GM18505 (cell line): ENCODE results near the gene TAS2R1.
"Not testable (repeated sequence)": the region's sequence is repeated elsewhere in the genome, so short reads cannot be mapped to it uniquely, and the experiment has no call there.

ENCODE experiments used
- ATAC-seq: cut with Tn5 transposase; IDR thresholded peaks from one replicate; pipeline ENCODE4 v1.9.1; 2021; ENCODE audit not compliant: unreplicated experiment
- POLR2A ChIP-seq: IDR thresholded peaks from 4 replicates; pipeline ENCODE4 v1.6.1; 2011; ENCODE audit warnings: borderline replicate concordance; ENCODE audit not compliant: insufficient read depth, insufficient read length; ENCODE audit errors: extremely low read depth

The TAS2R1 gene

DNA sequence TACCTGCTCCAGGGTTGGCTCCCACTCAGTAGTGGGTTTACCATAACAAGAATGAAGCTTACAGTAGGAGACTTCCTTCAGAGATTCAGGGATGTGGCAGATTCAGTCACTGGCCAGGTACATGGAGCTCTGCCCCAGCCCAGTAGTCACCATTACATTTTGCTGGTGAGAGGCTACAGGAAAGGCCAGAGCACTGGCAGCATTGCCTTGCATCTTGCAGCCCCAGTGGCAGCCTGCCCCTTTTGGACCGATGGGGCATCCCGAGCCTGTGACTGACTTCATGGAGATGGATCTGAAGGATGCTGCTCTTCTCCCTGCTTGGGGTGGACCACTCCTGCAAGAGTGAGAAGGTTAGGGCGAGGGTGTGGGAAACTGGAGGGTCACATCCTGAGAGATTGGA lies 16.8 kb downstream of the TAS2R1 start:
- TF ChIP-seq POLR2A, result no peak

DNA sequence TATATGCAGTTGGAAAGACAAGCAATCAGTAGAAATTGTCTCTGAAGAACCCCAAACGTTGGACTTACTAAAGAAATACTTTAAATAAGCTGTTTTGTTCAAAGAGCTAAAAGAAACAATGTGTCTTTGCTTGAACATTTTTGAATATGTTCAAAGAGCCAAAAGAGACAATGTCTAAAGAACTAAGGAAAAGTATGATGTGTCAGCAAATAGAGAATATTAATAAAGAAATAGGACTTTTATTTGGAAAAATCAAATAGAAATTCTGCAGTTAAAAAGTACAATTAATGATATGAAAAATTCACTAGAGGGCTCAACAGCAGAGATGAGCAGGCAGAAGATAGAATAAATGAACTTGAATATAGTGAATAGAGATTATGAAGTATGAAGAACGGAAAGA lies 19.2 kb downstream of the TAS2R1 start:
- no peak for TF ChIP-seq POLR2A
- no peak for ATAC-seq

More for the DNA sequence above, 16.8 kb downstream of the TAS2R1 start:
- no peak for ATAC-seq

DNA sequence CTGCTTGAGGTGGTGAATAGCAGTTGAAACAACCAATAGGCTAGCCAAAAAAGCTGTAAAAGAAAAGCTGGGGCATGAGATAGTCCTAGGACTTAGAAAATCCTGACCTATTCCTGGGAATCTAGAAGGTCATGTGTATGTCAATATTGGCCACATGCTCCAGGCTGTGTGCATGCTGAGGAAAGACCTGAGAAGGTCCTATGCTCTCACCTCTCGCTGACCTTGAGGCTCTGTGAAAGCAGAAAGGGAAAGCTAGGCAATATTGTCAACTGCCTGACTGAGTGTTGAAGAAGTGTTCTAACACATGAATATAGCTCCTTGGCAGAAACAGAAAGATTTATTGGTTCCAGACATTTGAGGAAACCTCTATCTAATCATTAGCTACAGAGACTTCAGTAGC lies 19.8 kb downstream of the TAS2R1 start:
- no peak for ATAC-seq
- TF ChIP-seq POLR2A, result no peak

DNA sequence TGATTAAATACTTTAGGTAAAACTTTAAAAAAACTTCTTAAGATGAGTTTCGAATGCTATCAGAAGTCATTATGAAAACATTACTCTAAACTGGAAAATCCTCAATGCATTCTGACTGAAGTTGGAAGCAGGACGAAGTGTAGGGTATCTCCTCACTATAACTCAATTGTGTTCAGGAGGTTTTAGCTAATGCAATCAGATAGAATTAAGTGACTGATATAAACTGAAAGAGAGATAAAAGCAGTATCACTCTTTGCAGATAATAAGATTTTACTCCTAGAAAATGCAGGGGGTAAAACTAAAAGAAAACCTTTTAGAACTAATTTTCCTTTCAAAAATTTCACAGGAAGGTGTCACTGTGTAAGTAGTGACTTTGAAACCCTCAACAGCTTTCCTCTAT lies 22.1 kb downstream of the TAS2R1 start:
- no peak for ATAC-seq
- TF ChIP-seq POLR2A, result no peak

DNA sequence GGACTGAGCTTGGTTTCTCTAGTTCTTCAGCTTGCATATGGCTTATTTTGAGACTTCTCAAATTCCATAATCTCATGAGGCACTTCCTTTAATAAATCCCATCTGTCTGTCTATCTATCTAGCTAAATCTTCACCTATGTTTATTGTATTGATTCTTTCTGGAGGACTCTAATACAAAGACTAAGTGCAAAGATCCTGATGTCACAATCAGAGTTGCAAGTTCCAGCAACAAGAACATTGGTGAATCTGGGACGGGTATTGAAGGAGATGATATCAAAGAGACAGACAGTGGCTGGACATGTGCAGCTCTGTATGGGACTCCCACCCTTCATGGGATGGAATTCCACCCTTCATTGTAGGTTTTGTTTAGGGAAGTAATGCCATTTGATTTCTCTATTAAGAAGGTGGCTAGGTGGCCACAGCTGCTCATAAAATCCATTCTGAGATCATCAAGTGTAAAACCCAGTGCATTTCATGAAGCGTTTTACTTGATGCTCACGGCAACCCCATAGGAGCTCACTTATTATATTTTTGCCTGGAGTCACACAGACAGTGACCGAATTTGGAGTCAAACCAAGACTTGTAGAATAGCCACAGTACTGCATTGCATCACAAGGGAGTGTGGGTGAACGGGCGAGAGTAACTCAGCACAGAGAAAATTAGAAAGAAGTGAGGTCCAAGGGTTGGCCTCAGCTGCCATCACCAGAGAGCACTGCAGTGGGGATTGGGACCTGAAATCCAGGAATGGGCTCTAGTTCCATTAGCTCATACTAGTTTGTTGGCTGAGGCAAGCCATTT lies 24.9 kb downstream of the TAS2R1 start:
- no peak for TF ChIP-seq POLR2A
- no peak for ATAC-seq

DNA sequence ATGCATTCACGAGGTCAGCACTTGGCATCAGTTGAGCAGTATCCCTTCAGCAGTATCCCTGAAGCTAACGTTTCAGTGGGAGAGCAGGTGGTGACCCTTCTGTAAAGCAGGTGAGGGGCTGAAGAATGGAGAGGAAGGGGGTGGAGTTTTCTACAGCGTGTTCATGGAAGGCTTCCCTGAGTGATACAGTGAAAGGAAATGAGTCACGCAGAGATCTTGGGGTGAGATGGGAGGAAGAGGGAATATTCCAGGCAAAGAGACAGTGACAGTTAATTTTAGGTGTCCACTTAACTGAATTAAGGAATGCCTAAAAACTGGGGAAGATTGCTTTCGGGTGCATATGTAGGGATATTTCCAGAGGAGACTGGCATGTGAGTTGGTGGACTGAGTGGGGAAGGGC lies 25.7 kb downstream of the TAS2R1 start:
- TF ChIP-seq POLR2A, result no peak

DNA sequence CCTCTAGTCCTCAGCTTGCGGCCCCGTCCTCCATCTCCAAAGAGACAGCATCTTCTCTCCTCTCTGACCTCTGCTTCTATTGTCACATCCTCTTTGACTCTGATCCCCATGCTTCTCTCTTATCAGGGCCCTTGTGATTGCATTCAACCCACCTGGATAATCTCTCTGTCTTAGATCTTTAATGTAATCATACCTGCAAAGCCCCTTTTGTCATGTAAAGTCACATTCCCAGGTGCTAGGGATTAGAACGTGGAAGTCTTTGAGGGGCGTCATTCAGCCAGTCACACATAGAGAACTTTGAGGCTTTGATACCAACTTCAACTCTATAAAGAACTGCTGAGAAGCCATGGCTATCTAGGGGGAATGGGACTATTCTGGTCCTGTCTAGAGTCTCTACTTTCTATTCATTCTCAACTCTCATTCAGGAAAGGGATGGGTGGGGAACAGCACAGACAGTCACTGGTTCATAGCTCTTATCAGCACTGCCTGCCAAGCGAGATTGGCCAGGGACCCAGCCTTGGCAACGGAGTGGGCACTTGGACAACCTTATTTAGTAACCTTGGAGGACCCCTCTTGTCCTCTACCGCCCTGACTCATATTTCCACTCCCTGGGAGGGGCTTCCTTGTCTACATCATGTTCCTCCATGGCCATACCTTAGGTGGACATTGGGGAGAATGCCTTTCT lies 29.0 kb downstream of the TAS2R1 start:
- no peak for TF ChIP-seq POLR2A
- ATAC-seq, result no peak

More for the DNA sequence above, 25.7 kb downstream of the TAS2R1 start:
- ATAC-seq, result no peak

DNA sequence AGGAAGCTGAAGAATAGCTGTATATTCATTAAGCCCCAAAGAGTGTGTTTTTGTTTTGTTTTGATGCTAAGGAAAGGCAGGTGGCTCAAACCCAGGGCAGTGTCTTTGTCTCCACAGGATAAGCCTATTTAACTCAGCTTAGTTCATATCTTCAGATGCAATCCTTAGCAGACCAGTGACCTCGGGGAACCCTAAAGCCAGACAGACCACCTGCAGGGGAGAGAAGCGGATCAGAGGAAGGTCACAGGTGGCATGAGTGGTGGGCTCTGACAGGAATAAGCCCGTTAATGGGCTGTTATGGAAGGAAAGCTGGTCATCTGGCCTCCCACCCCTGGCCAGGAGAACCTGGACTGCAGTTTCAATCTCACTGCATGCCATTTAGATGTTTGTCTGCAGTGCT lies 30.8 kb downstream of the TAS2R1 start:
- ATAC-seq, result no peak
- no peak for TF ChIP-seq POLR2A

DNA sequence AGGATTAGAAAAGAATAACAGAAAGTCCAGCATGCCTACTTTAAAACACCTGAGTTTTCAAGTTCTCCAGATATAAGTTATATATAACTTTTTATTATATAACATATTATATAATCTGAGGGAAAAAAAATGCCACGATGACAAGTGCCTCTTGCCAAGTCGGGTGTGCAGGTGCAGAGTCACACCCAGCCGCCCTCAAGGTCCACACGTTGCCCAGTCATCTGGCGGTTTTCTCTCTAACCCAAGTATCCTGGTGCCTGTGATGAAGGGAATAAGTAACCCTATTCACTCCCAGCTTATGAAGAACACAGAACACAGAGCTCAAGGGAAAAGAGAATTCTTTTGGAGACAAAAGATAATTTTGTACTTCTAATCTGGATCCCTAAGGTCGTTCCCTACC lies 31.8 kb downstream of the TAS2R1 start:
- not testable (repeated sequence) for ATAC-seq

DNA sequence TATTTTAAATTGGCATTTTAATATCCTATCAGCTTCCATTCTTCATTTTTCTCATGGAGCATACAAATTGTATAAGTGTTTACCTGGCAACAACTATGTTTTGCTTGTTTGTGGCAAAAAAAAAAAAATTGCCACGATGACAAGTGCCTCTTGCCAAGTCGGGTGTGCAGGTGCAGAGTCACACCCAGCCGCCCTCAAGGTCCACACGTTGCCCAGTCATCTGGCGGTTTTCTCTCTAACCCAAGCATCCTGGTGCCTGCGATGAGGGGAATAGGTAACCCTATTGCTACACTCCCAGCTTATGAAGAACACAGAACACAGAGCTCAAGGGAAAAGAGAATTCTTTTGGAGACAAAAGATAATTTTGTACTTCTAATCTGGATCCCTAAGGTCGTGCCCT lies 32.8 kb downstream of the TAS2R1 start:
- not testable (repeated sequence) for ATAC-seq

DNA sequence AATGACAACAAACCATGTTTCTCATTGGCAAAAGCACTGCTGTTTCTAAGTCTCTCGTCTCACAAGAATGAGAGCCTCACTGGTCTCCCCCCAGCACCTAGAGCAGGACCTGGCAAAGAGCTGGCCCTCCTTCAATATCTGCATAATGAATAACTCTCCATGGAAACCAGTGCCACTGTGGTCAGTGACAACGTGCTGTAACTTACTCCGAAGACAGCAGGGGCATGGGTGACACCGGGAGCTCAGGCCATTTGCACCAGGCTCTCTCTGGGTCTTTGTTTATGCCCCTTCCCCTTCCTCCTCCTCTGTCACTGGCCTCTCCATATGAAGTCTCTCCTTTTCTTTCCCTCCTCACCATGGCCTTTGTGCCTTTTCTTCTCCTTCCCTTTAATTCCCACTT lies 33.3 kb downstream of the TAS2R1 start:
- no peak for TF ChIP-seq POLR2A
- no peak for ATAC-seq

DNA sequence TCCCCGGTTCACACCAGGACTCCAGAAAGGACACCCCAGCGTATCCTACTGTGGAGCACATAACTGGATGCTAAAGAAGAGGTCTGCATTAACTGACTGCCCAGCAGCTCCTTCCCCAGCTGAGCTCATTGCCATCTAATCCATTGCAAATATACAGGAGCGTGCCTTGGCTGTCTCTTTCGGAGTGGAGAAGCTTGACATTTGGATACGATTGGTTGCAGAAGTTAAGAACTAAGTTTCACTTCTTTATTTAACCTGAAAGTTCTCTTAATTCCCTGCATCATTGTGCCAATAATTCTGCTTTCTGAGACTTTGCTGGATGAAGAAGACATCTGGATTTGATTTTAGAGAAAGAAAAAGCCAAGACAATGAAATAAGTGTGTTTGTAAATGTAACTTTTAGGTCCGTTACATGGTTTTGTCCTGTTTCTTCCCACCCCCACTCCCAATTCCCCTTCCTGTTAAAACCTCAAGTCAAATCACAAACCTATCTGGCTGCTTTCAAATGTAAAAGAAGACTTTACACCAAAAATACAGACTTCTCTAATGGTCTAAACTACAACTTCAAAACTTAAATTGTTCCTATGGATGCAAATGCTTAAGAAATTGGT lies 33.9 kb downstream of the TAS2R1 start:
- no peak for TF ChIP-seq POLR2A
- ATAC-seq, result no peak

DNA sequence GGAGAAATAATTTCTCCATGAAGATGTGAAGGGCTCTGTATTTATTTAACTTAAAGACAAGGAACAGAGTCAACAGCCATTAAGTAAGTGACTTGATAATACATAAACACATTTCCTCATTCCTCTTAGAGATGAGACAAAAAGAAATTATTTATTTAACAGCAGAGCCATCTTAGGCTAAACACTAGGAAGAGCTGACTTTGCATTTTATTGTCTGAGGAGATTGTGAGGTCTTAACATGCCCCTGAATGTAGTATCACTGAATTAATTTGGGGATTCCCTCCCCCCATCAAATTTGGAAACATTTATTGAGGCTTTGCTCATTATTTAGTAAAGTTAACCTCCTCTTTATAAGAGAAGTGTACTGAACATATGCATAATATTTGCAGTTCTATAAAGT lies 35.2 kb downstream of the TAS2R1 start:
- ATAC-seq, result no peak
- TF ChIP-seq POLR2A, result no peak

DNA sequence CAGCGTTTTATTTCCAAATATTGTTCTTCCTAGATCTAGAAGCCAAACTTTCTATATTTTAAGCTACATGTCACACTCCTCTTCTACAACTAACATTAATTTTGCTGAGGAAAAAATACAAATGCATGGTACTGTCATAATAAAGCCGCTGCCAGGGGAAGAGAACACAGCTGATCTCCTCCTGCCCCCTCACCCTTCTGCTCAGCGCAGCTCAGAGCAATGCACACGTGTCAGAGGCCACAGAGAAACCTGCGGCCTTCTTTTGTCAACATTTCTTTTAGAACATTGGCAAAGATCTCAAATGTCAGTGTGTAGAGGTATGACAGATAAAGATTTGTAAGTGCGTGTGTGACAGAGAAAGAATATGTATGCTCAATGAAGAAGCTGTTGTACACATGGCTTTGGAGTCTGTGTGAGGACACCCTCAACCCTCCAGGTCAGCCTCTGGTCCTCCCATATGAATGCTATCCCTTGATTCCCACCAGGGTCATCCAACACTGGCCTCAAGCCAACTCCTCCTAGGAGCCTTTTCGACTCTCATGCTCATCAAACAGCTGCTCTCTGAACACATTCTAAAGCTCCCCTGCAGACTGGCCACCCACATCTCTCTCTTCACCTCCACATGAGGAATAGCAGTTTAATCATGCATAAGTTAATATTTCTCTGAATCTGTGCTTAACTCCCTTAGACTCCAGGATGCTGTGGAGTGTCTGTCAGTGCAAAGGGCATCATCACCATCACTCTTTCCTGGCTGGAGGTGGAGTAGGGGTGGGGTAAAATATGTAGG lies 40.9 kb downstream of the TAS2R1 start:
- ATAC-seq, result no peak
- TF ChIP-seq POLR2A, result no peak

DNA sequence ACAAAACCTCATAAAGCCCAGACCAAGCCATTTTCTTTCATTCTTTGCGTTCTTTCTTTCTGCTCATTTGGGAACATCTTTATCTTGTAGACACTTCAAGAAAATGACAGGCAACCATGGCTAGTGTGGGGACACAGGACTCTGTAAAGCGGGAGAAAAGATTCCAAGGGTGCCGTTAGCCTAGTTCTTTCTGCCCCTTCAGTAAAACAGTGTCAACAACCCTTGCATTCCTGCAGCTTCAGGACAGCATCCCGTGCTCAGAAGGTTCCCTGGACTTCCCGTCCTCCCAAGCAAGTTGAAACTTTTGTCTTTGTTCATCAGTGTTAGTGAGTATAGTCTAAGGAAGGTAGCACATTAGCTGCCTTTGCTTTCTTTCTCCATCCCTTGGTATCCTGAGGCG lies 41.9 kb downstream of the TAS2R1 start:
- no peak for TF ChIP-seq POLR2A
- ATAC-seq, result no peak
